SK-N-SH (cell line): Measurements from ENCODE around the gene MYO9A.

Experiments
- CHD2 ChIP-seq: fragments of 150-350 bp; IDR thresholded peaks from 2 replicates; pipeline ENCODE4 v1.6.1; 2018; ENCODE audit warnings: low read length; ENCODE audit not compliant: partially characterized antibody
- EP300 ChIP-seq, 2 experiments: IDR thresholded peaks; 2 replicates each; pipeline versions ENCODE4 v1.4.0 to v1.6.1; 2012; ENCODE audit warnings: borderline replicate concordance in 1 of 2, low read depth in 1 of 2, low read length in 1 of 2
- EZH2phosphoT487 ChIP-seq: fragments of 200-600 bp; sonication (generic); IDR thresholded peaks from 2 replicates; pipeline ENCODE4 v1.6.1; 2017; ENCODE audit warnings: low read depth, mixed run types, mild to moderate bottlenecking, antibody characterized with exemption, moderate library complexity, borderline replicate concordance
- FOXM1 ChIP-seq: IDR thresholded peaks from 2 replicates; pipeline ENCODE4 v1.4.0; 2012; ENCODE audit warnings: low read depth, mild to moderate bottlenecking
- POLR2AphosphoS5 ChIP-seq: IDR thresholded peaks from 2 replicates; pipeline ENCODE4 v1.6.1; 2012; ENCODE audit warnings: low read depth, low read length
- RFX5 ChIP-seq: IDR thresholded peaks from 2 replicates; pipeline ENCODE4 v1.6.1; 2012; ENCODE audit warnings: mild to moderate bottlenecking, improper control_type of control experiment, low read length
- TAF1 ChIP-seq: IDR thresholded peaks from 2 replicates; pipeline ENCODE4 v1.6.1; 2012; ENCODE audit warnings: low read depth, mild to moderate bottlenecking, low read length, moderate library complexity, borderline replicate concordance
- TEAD4 ChIP-seq: IDR thresholded peaks from 2 replicates; pipeline ENCODE4 v1.4.0; 2012; ENCODE audit warnings: mild to moderate bottlenecking, borderline replicate concordance; ENCODE audit not compliant: insufficient read depth
- TF ChIP-seq, protein P1 (sequence below): fragments of 200-600 bp; sonication (generic); IDR thresholded peaks from 2 replicates; pipeline ENCODE4 v1.6.1; 2017; ENCODE audit warnings: antibody characterized with exemption, mild to moderate bottlenecking, moderate library complexity
- TF ChIP-seq, protein P2 (sequence below): IDR thresholded peaks from 2 replicates; pipeline ENCODE4 v1.6.1; 2012; ENCODE audit warnings: mild to moderate bottlenecking, low read depth, low read length, moderate library complexity
- TF ChIP-seq, protein P3 (sequence below): IDR thresholded peaks from 2 replicates; pipeline ENCODE4 v1.4.0; 2012; ENCODE audit warnings: low read depth, borderline replicate concordance
- TF ChIP-seq, protein P4 (sequence below): IDR thresholded peaks from 2 replicates; pipeline ENCODE4; 2012
- TF ChIP-seq, protein P5 (sequence below): IDR thresholded peaks from 2 replicates; pipeline ENCODE4 v1.4.0; 2012; ENCODE audit warnings: low read depth

DNA sequence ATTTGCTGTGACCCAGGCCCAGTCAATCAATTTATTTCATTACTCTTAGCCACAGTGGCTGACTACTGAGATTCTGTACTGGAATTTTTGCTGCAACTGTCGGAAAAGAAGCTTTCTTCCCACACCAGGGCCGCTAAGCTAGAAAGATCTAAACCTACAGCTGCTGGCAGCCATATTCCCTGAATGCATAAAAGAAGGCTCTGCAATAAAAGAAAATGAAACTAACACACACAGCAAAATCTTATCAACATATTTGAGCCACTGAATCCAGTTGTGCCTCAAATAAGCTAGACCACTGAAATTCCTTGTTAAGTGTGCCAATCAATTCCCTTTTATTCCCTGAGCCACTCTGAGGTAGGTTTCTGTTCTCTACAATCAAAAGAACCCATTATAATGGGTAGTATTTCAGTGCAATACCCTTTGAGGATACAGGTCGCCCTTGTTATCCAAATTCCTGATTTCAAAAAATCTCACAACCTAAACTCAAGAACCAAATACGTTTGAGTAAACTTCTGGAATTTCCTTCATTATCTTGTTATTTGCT is 60.3 kb downstream of the MYO9A start:
- TF ChIP-seq, protein P1, sequence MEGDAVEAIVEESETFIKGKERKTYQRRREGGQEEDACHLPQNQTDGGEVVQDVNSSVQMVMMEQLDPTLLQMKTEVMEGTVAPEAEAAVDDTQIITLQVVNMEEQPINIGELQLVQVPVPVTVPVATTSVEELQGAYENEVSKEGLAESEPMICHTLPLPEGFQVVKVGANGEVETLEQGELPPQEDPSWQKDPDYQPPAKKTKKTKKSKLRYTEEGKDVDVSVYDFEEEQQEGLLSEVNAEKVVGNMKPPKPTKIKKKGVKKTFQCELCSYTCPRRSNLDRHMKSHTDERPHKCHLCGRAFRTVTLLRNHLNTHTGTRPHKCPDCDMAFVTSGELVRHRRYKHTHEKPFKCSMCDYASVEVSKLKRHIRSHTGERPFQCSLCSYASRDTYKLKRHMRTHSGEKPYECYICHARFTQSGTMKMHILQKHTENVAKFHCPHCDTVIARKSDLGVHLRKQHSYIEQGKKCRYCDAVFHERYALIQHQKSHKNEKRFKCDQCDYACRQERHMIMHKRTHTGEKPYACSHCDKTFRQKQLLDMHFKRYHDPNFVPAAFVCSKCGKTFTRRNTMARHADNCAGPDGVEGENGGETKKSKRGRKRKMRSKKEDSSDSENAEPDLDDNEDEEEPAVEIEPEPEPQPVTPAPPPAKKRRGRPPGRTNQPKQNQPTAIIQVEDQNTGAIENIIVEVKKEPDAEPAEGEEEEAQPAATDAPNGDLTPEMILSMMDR, result no peak
- TF ChIP-seq TAF1 (no peak), RFX5 (no peak), CHD2 (no peak), EZH2phosphoT487 (no peak), POLR2AphosphoS5 (no peak), EP300 (IDR thresholded peaks at IDR 0.05; ENCODE audit: borderline replicate concordance in 1 of 2, low read depth in 1 of 2, low read length in 1 of 2) (no peak), FOXM1 (no peak), TEAD4 (no peak)
- TF ChIP-seq, protein P2, sequence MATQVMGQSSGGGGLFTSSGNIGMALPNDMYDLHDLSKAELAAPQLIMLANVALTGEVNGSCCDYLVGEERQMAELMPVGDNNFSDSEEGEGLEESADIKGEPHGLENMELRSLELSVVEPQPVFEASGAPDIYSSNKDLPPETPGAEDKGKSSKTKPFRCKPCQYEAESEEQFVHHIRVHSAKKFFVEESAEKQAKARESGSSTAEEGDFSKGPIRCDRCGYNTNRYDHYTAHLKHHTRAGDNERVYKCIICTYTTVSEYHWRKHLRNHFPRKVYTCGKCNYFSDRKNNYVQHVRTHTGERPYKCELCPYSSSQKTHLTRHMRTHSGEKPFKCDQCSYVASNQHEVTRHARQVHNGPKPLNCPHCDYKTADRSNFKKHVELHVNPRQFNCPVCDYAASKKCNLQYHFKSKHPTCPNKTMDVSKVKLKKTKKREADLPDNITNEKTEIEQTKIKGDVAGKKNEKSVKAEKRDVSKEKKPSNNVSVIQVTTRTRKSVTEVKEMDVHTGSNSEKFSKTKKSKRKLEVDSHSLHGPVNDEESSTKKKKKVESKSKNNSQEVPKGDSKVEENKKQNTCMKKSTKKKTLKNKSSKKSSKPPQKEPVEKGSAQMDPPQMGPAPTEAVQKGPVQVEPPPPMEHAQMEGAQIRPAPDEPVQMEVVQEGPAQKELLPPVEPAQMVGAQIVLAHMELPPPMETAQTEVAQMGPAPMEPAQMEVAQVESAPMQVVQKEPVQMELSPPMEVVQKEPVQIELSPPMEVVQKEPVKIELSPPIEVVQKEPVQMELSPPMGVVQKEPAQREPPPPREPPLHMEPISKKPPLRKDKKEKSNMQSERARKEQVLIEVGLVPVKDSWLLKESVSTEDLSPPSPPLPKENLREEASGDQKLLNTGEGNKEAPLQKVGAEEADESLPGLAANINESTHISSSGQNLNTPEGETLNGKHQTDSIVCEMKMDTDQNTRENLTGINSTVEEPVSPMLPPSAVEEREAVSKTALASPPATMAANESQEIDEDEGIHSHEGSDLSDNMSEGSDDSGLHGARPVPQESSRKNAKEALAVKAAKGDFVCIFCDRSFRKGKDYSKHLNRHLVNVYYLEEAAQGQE, result no peak
- TF ChIP-seq, protein P3, sequence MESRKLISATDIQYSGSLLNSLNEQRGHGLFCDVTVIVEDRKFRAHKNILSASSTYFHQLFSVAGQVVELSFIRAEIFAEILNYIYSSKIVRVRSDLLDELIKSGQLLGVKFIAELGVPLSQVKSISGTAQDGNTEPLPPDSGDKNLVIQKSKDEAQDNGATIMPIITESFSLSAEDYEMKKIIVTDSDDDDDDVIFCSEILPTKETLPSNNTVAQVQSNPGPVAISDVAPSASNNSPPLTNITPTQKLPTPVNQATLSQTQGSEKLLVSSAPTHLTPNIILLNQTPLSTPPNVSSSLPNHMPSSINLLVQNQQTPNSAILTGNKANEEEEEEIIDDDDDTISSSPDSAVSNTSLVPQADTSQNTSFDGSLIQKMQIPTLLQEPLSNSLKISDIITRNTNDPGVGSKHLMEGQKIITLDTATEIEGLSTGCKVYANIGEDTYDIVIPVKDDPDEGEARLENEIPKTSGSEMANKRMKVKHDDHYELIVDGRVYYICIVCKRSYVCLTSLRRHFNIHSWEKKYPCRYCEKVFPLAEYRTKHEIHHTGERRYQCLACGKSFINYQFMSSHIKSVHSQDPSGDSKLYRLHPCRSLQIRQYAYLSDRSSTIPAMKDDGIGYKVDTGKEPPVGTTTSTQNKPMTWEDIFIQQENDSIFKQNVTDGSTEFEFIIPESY, result no peak
- TF ChIP-seq, protein P4, sequence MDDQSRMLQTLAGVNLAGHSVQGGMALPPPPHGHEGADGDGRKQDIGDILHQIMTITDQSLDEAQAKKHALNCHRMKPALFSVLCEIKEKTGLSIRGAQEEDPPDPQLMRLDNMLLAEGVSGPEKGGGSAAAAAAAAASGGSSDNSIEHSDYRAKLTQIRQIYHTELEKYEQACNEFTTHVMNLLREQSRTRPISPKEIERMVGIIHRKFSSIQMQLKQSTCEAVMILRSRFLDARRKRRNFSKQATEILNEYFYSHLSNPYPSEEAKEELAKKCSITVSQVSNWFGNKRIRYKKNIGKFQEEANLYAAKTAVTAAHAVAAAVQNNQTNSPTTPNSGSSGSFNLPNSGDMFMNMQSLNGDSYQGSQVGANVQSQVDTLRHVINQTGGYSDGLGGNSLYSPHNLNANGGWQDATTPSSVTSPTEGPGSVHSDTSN, result no peak
- TF ChIP-seq, protein P5, sequence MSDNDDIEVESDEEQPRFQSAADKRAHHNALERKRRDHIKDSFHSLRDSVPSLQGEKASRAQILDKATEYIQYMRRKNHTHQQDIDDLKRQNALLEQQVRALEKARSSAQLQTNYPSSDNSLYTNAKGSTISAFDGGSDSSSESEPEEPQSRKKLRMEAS, result no peak
